Neural crest cell (in vitro differentiated cells): ENCODE measurements around the gene GNA12. TPM values are rescaled to one million over a fixed set of nuclear protein-coding genes. Genes with fewer than 3 reads are reported as not detected.

ENCODE experiments used
- DNase-seq: peaks from one replicate; pipeline ENCODE4 v3.0.0; 2021; ENCODE audit warnings: low read depth, mixed read lengths, low spot score
- H3K27ac Mint-ChIP-seq: one replicate; pipeline ENCODE4 v1.8.0; 2021; ENCODE audit warnings: mild to moderate bottlenecking, mixed read lengths; ENCODE audit not compliant: unreplicated experiment
- H3K27me3 Mint-ChIP-seq: 2 replicates; pipeline ENCODE4 v1.8.0; 2021; ENCODE audit warnings: low read depth, mild to moderate bottlenecking, mixed read lengths
- H3K36me3 Mint-ChIP-seq: 2 replicates; pipeline ENCODE4 v1.8.0; 2021; ENCODE audit warnings: low read depth, mild to moderate bottlenecking, mixed read lengths
- H3K4me1 Mint-ChIP-seq: 2 replicates; pipeline ENCODE4 v1.8.0; 2021; ENCODE audit warnings: mixed read lengths
- H3K4me3 Mint-ChIP-seq: one replicate; pipeline ENCODE4 v1.8.0; 2021; ENCODE audit warnings: mild to moderate bottlenecking, mixed read lengths
- H3K9me3 Mint-ChIP-seq: 2 replicates; pipeline ENCODE4 v1.8.0; 2021; ENCODE audit warnings: mixed read lengths
- CTCF ChIP-seq: fragments of 200-600 bp; sonication (generic); conservative IDR thresholded peaks from 2 replicates; pipeline ENCODE4 v1.5.0; 2021; ENCODE audit warnings: antibody characterized with exemption, mild to moderate bottlenecking
- total RNA-seq: library from RNA; stranded (reverse); gene quantifications from 2 replicates; pipeline ENCODE4 v1.2.1, GENCODE V29; 2021

GNA12 gene
- total RNA-seq, 1 donor from 2014 or later: 63.5 TPM

GRCh38 chr7:2713370-2713769, 130.7 kb downstream of the GNA12 start:
- H3K27me3 Mint-ChIP-seq: no peaks in the 10 kb centered on the region
- H3K36me3 Mint-ChIP-seq: peaks cover 14% of the 10 kb centered on the region
- H3K9me3 Mint-ChIP-seq: no peaks in the 10 kb centered on the region
- peaks cover 35% of the 10 kb centered on the region for H3K4me1 Mint-ChIP-seq
- peak overlapping the region; percentile 65 for H3K27ac Mint-ChIP-seq
- no peak for TF ChIP-seq CTCF
- DNase-seq: peak; percentile 38
- peak overlapping the region; percentile 50 for H3K4me3 Mint-ChIP-seq

GRCh38 chr7:2711895-2712675, 132.0 kb downstream of the GNA12 start:
- Mint-ChIP-seq H3K27me3 (no peaks in the 10 kb centered on the region), H3K4me3 (no peak overlapping the region), H3K27ac (no peak overlapping the region), H3K36me3 (peaks cover 14% of the 10 kb centered on the region), H3K4me1 (peaks cover 40% of the 10 kb centered on the region), H3K9me3 (no peaks in the 10 kb centered on the region)
- no peak for TF ChIP-seq CTCF
- no peak for DNase-seq

GRCh38 chr7:2710901-2711551, 133.1 kb downstream of the GNA12 start:
- H3K27me3 Mint-ChIP-seq: no peaks in the 10 kb centered on the region
- H3K27ac Mint-ChIP-seq: peak overlapping the region; percentile 35
- no peaks in the 10 kb centered on the region for H3K9me3 Mint-ChIP-seq
- no peak overlapping the region for H3K4me3 Mint-ChIP-seq
- no peak for TF ChIP-seq CTCF
- peaks cover 14% of the 10 kb centered on the region for H3K36me3 Mint-ChIP-seq
- no peak for DNase-seq
- H3K4me1 Mint-ChIP-seq: peaks cover 43% of the 10 kb centered on the region

GRCh38 chr7:2710286-2710655, 133.8 kb downstream of the GNA12 start:
- TF ChIP-seq CTCF: no peak
- H3K27me3 Mint-ChIP-seq: no peaks in the 10 kb centered on the region
- H3K27ac Mint-ChIP-seq: no peak overlapping the region
- H3K9me3 Mint-ChIP-seq: no peaks in the 10 kb centered on the region
- DNase-seq: no peak
- peaks cover 36% of the 10 kb centered on the region for H3K4me1 Mint-ChIP-seq
- H3K4me3 Mint-ChIP-seq: no peak overlapping the region
- H3K36me3 Mint-ChIP-seq: peaks cover 11% of the 10 kb centered on the region

GRCh38 chr7:2709553-2710285, 134.4 kb downstream of the GNA12 start:
- H3K27ac Mint-ChIP-seq: no peak overlapping the region
- H3K9me3 Mint-ChIP-seq: no peaks in the 10 kb centered on the region
- peak; percentile 65 for DNase-seq
- TF ChIP-seq CTCF: peak; percentile 91
- H3K36me3 Mint-ChIP-seq: peaks cover 5% of the 10 kb centered on the region
- peaks cover 30% of the 10 kb centered on the region for H3K4me1 Mint-ChIP-seq
- H3K27me3 Mint-ChIP-seq: no peaks in the 10 kb centered on the region
- H3K4me3 Mint-ChIP-seq: no peak overlapping the region
